Osteocyte (in vitro differentiated cells): ENCODE data around the gene RAB36. TPM values are rescaled to one million over a fixed set of nuclear protein-coding genes. Genes with fewer than 3 reads are reported as not detected.

ENCODE experiments used
- DNase-seq: peaks from one replicate; pipeline ENCODE4 v3.0.0; 2021; ENCODE audit warnings: mixed read lengths; ENCODE audit not compliant: unreplicated experiment; ENCODE audit errors: extremely low spot score
- H3K27ac Mint-ChIP-seq: one replicate; pipeline ENCODE4 v1.8.0; 2021; ENCODE audit warnings: mild to moderate bottlenecking, mixed read lengths; ENCODE audit not compliant: unreplicated experiment
- H3K27me3 Mint-ChIP-seq: one replicate; pipeline ENCODE4 v1.8.0; 2021; ENCODE audit warnings: mixed read lengths; ENCODE audit not compliant: unreplicated experiment
- H3K36me3 Mint-ChIP-seq: one replicate; pipeline ENCODE4 v1.8.0; 2021; ENCODE audit warnings: mixed read lengths; ENCODE audit not compliant: unreplicated experiment
- H3K4me1 Mint-ChIP-seq: one replicate; pipeline ENCODE4 v1.8.0; 2021; ENCODE audit warnings: mixed read lengths; ENCODE audit not compliant: unreplicated experiment
- H3K4me3 Mint-ChIP-seq: one replicate; pipeline ENCODE4 v1.8.0; 2021; ENCODE audit warnings: mild to moderate bottlenecking, moderate library complexity, mixed read lengths; ENCODE audit not compliant: unreplicated experiment
- H3K9me3 Mint-ChIP-seq: one replicate; pipeline ENCODE4 v1.8.0; 2021; ENCODE audit warnings: mixed read lengths; ENCODE audit not compliant: unreplicated experiment
- total RNA-seq: library from RNA; stranded (reverse); gene quantifications from 2 replicates; pipeline ENCODE4 v1.2.1, GENCODE V29; 2021
- TF ChIP-seq, protein P1 (sequence below): fragments of 200-600 bp; sonication (generic); IDR thresholded peaks from 2 replicates; pipeline ENCODE4 v1.5.0; 2021; ENCODE audit warnings: antibody characterized with exemption, mild to moderate bottlenecking, moderate library complexity

Gene RAB36
- total RNA-seq, 1 donor from 2014 or later = 4.8 TPM

GRCh38 chr22:23202812-23203451 is 57.7 kb downstream of the RAB36 start:
- no peak for DNase-seq
- Mint-ChIP-seq H3K27me3 (no peaks in the 10 kb centered on the region), H3K4me1 (peaks cover 12% of the 10 kb centered on the region), H3K36me3 (peaks cover 10% of the 10 kb centered on the region), H3K9me3 (no peaks in the 10 kb centered on the region), H3K4me3 (no peak overlapping the region), H3K27ac (no peak overlapping the region)
- TF ChIP-seq, protein P1, sequence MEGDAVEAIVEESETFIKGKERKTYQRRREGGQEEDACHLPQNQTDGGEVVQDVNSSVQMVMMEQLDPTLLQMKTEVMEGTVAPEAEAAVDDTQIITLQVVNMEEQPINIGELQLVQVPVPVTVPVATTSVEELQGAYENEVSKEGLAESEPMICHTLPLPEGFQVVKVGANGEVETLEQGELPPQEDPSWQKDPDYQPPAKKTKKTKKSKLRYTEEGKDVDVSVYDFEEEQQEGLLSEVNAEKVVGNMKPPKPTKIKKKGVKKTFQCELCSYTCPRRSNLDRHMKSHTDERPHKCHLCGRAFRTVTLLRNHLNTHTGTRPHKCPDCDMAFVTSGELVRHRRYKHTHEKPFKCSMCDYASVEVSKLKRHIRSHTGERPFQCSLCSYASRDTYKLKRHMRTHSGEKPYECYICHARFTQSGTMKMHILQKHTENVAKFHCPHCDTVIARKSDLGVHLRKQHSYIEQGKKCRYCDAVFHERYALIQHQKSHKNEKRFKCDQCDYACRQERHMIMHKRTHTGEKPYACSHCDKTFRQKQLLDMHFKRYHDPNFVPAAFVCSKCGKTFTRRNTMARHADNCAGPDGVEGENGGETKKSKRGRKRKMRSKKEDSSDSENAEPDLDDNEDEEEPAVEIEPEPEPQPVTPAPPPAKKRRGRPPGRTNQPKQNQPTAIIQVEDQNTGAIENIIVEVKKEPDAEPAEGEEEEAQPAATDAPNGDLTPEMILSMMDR = no peak

DNA sequence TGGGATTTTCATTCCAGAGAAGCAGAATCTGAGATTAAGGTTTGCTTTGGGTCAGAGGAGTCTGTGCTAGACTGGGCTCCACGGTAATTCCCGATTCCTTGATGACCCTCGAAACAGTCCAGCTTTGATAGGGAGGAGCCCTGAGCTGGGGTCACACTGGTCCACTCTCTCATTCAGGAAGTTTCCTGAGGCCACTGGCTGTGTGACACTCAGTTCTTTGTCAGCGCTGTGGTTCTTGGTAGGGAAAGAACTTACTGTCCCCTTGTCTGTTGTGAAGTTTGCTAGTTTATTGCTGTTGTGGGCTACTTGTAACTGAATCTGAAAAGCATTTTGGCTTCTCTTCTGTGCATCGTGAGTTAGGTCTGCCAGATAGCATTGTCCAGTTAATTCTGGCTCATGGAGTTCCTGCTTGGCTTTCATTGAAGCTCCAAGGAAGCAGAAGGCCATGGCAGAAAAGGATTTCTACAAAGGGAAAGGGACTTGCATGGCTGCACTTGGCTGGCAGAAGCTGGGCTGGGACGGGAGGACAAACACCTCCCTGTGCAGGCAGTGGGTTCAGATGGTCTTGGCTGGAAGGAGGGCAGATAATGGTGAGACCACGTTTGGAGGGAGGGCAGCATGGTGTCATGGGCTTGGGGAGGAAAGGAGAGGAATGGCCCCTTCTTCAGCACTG is 58.3 kb downstream of the RAB36 start:
- no peak overlapping the region for H3K4me3 Mint-ChIP-seq
- peaks cover 10% of the 10 kb centered on the region for H3K36me3 Mint-ChIP-seq
- no peaks in the 10 kb centered on the region for H3K27me3 Mint-ChIP-seq
- no peak for DNase-seq
- TF ChIP-seq, protein P1 = no peak
- no peaks in the 10 kb centered on the region for H3K9me3 Mint-ChIP-seq
- no peak overlapping the region for H3K27ac Mint-ChIP-seq
- peaks cover 9% of the 10 kb centered on the region for H3K4me1 Mint-ChIP-seq

DNA sequence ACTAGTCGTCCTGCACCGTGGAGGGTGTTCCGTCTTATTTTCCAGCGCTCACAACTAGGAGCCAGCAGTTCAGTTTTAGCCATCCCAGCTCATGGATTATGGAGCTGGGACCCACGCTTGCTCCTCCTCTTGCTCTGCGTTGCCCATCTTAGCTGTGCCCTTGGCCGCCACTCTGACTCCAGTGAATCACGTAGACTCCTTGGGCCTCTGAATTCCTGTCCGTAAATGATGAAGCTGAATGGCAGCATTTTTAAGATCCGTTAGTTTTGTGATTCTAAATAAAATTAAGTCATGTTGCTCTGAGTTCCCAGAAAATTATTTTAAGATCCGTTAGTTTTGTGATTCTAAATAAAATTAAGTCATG is 58.8 kb downstream of the RAB36 start:
- Mint-ChIP-seq H3K9me3 (no peaks in the 10 kb centered on the region), H3K27me3 (no peaks in the 10 kb centered on the region), H3K4me1 (peaks cover 8% of the 10 kb centered on the region), H3K27ac (no peak overlapping the region), H3K4me3 (no peak overlapping the region), H3K36me3 (peaks cover 10% of the 10 kb centered on the region)
- no peak for DNase-seq
- TF ChIP-seq, protein P1 = no peak

- no peak overlapping the region for H3K27ac Mint-ChIP-seq
- peaks cover 10% of the 10 kb centered on the region for H3K36me3 Mint-ChIP-seq
- H3K27me3 Mint-ChIP-seq = no peaks in the 10 kb centered on the region
- H3K4me3 Mint-ChIP-seq = no peak overlapping the region
- no peak for DNase-seq
- H3K4me1 Mint-ChIP-seq = peaks cover 2% of the 10 kb centered on the region
- TF ChIP-seq, protein P1 = no peak
- H3K9me3 Mint-ChIP-seq = no peaks in the 10 kb centered on the region
These were observed 59.4 kb downstream of the RAB36 start for GRCh38 chr22:23204541-23205157.

GRCh38 chr22:23205339-23206049 is 60.2 kb downstream of the RAB36 start:
- H3K36me3 Mint-ChIP-seq = peaks cover 10% of the 10 kb centered on the region
- H3K9me3 Mint-ChIP-seq = no peaks in the 10 kb centered on the region
- no peak for DNase-seq
- H3K4me1 Mint-ChIP-seq = peaks cover 2% of the 10 kb centered on the region
- no peak overlapping the region for H3K27ac Mint-ChIP-seq
- no peaks in the 10 kb centered on the region for H3K27me3 Mint-ChIP-seq
- TF ChIP-seq, protein P1 = no peak
- H3K4me3 Mint-ChIP-seq = no peak overlapping the region
